Neural progenitor cell (in vitro differentiated cells): ENCODE results near the gene SERPINI1.

Experiments
- EZH2 ChIP-seq: fragments of 200-600 bp; sonication (generic); IDR thresholded peaks from 2 replicates; pipeline ENCODE4 v1.6.1; 2017; ENCODE audit warnings: antibody characterized with exemption, mild to moderate bottlenecking, moderate library complexity
- TF ChIP-seq, protein P1 (sequence below): fragments of 200-600 bp; sonication (generic); IDR thresholded peaks from 2 replicates; pipeline ENCODE4 v1.5.1; 2017; ENCODE audit warnings: antibody characterized with exemption, mild to moderate bottlenecking

GRCh38 chr3:167861649-167862048 lies 126.1 kb downstream of the SERPINI1 start:
- TF ChIP-seq, protein P1, sequence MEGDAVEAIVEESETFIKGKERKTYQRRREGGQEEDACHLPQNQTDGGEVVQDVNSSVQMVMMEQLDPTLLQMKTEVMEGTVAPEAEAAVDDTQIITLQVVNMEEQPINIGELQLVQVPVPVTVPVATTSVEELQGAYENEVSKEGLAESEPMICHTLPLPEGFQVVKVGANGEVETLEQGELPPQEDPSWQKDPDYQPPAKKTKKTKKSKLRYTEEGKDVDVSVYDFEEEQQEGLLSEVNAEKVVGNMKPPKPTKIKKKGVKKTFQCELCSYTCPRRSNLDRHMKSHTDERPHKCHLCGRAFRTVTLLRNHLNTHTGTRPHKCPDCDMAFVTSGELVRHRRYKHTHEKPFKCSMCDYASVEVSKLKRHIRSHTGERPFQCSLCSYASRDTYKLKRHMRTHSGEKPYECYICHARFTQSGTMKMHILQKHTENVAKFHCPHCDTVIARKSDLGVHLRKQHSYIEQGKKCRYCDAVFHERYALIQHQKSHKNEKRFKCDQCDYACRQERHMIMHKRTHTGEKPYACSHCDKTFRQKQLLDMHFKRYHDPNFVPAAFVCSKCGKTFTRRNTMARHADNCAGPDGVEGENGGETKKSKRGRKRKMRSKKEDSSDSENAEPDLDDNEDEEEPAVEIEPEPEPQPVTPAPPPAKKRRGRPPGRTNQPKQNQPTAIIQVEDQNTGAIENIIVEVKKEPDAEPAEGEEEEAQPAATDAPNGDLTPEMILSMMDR, result no peak
- no peak for TF ChIP-seq EZH2
